ENCODE data around the gene LUM. TPM values are rescaled to one million over a fixed set of nuclear protein-coding genes. Genes with fewer than 3 reads are reported as not detected.

LUM gene
- total and polyA plus RNA-seq, 2 of the 4 experiments (the other 2 are of a cell fraction) = 50.0 to 70.5 TPM

GRCh38 chr12:91144053-91144452 lies 32.8 kb upstream of the LUM start:
- no CpG with 5 or more reads among the region's 2 CpGs for WGBS, 2 experiments (ENCODE audit: extremely low coverage in 2 of 2, insufficient read length in 1 of 2)
- Histone ChIP-seq H4K8ac (ENCODE audit: low read depth in 2 of 2, low read length in 2 of 2) (no peak overlapping the region), H3K36me3 (ENCODE audit: control insufficient read depth, insufficient read depth, low read length) (peaks cover 32% of the 10 kb centered on the region), H2BK20ac (ENCODE audit: low read depth, low read length) (peak overlapping the region; percentile 32; the same call in 1 of the 2 replicates), H3K14ac (replicated peaks; ENCODE audit: low read depth, low read length) (no peak overlapping the region; the same call in 1 of the 2 replicates), H4K20me1 (ENCODE audit: insufficient read depth, low read length) (no peaks in the 10 kb centered on the region), H2BK5ac (ENCODE audit: low read depth, low read length, poor library complexity, severe bottlenecking) (peak overlapping the region; percentile 3), H3K9ac (ENCODE audit: low read depth, low read length) (no peak overlapping the region), H2BK15ac (ENCODE audit: low read depth, low read length) (no peak overlapping the region), H2BK120ac (ENCODE audit: low read depth, low read length) (peak overlapping the region; percentile 24), H3K79me1 (ENCODE audit: low read depth in 1 of 2, low read length in 2 of 2) (no peaks in the 10 kb centered on the region), H3K9me3 (ENCODE audit: control insufficient read depth, insufficient read depth, low read length) (no peaks in the 10 kb centered on the region), H3K27ac (ENCODE audit: insufficient read depth, low read length) (no peak overlapping the region), H3K23ac (ENCODE audit: low read depth, low read length) (peak overlapping the region; percentile 21; the same call in 1 of the 2 replicates), H4K91ac (ENCODE audit: insufficient read depth, low read depth, low read length) (0 out of 2 replicates have a peak overlapping the region, but pooled peaks have one; percentile 31), H3K4me1 (ENCODE audit: control insufficient read depth, insufficient read depth, low read length) (peaks cover 11% of the 10 kb centered on the region), H3K4me2 (ENCODE audit: low read depth, low read length) (no peak overlapping the region), H2AK9ac (replicated peaks; ENCODE audit: low read depth, low read length, poor library complexity) (no peak overlapping the region), H2AFZ (replicated peaks; ENCODE audit: low read length, poor library complexity) (no peak overlapping the region), H3K18ac (ENCODE audit: low read depth, low read length) (no peak overlapping the region), H3K4me3 (ENCODE audit: insufficient read depth, low read depth, low read length) (no peak overlapping the region), H3K27me3 (ENCODE audit: control insufficient read depth, insufficient read depth, low read length) (no peaks in the 10 kb centered on the region), H4K5ac (ENCODE audit: low read depth, low read length) (no peak overlapping the region), H3K4ac (ENCODE audit: low read depth, low read length) (no peak overlapping the region), H3K9me1 (ENCODE audit: insufficient read depth, low read length) (peaks cover 4% of the 10 kb centered on the region), H3K56ac (ENCODE audit: extremely low read depth, insufficient read depth, low read length) (no peak overlapping the region), H2AK5ac (ENCODE audit: low read depth, low read length) (no peak overlapping the region)
- dilution Hi-C loops (cut with HindIII; ENCODE audit: low sequenced_read_pairs, unreplicated experiment) (no loop called here), intact Hi-C loops (cut with micrococcal nuclease) (no loop called here), in situ Hi-C loops (cut with MboI; ENCODE audit: low sequenced_read_pairs) (loop anchor here (10.0 kb wide), 1 partner anchor 159 kb away; no protein-coding TSS in a partner anchor)
- TF ChIP-seq USF2 (IDR thresholded peaks at IDR 0.05; ENCODE audit: low read depth, low read length) (no peak), NFE2L2 (IDR thresholded peaks at IDR 0.05; ENCODE audit: low read depth, low read length) (no peak), MAFK (IDR thresholded peaks at IDR 0.05; ENCODE audit: low read depth, low read length) (no peak), BHLHE40 (IDR thresholded peaks at IDR 0.05; ENCODE audit: low read depth, low read length) (no peak), CTCF (conservative IDR thresholded peaks at IDR 0.05; ENCODE audit: low read depth, low read length) (no peak), CEBPB (IDR thresholded peaks at IDR 0.05; ENCODE audit: low read depth, low read length) (no peak)
- no TSS peak for BruUV-seq (replicated peaks)
- ATAC-seq (ENCODE audit: low read depth) (no peak), DNase-seq (peak; percentile 60)
- ChIA-PET CTCF (interaction anchor here (1.5 kb wide), 1 partner anchor 166 kb away, joined by 5 read pairs; no protein-coding TSS in a partner anchor), POLR2A (ENCODE audit: unreplicated experiment) (no interaction called here)
